Measurements from ENCODE around the gene IQCK. TPM values are rescaled to one million over a fixed set of nuclear protein-coding genes. Genes with fewer than 3 reads are reported as not detected.

Gene IQCK
- total RNA-seq, 4 donors from 2014 or later = 23.1 to 62.7 (median 37.6) TPM

- H3K36me3 ChIP-seq = no peaks in the 10 kb centered on the region
- DNase-seq (ENCODE audit: low spot score in 2 of 2) = no peak
- H3K27ac ChIP-seq = peak overlapping the region in 1 of 4 donors; percentile 59
- H3K27me3 ChIP-seq = no peaks in the 10 kb centered on the region
- peaks cover 0 to 16% (median 1%) of the 10 kb centered on the region in 4 donors for H3K9me3 ChIP-seq
- peaks cover 0 to 18% (median 6%) of the 10 kb centered on the region in 4 donors for H3K4me1 ChIP-seq
- WGBS, 2 donors = 88 to 89% methylated on average over 4 of the region's 4 CpGs
- H3K4me3 ChIP-seq = no peak overlapping the region
- TF ChIP-seq, protein P1, sequence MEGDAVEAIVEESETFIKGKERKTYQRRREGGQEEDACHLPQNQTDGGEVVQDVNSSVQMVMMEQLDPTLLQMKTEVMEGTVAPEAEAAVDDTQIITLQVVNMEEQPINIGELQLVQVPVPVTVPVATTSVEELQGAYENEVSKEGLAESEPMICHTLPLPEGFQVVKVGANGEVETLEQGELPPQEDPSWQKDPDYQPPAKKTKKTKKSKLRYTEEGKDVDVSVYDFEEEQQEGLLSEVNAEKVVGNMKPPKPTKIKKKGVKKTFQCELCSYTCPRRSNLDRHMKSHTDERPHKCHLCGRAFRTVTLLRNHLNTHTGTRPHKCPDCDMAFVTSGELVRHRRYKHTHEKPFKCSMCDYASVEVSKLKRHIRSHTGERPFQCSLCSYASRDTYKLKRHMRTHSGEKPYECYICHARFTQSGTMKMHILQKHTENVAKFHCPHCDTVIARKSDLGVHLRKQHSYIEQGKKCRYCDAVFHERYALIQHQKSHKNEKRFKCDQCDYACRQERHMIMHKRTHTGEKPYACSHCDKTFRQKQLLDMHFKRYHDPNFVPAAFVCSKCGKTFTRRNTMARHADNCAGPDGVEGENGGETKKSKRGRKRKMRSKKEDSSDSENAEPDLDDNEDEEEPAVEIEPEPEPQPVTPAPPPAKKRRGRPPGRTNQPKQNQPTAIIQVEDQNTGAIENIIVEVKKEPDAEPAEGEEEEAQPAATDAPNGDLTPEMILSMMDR (IDR thresholded peaks at IDR 0.05) = no peak
- peak in 1 of 2 donors; percentile 28 for TF ChIP-seq EP300 (IDR thresholded peaks at IDR 0.05)
Measured at GRCh38 chr16:19809121-19809635, 91.1 kb downstream of the IQCK start.

GRCh38 chr16:19809693-19810092 is 91.6 kb downstream of the IQCK start:
- peaks cover 0 to 16% (median 1%) of the 10 kb centered on the region in 4 donors for H3K9me3 ChIP-seq
- H3K4me3 ChIP-seq = no peak overlapping the region
- TF ChIP-seq EP300 (IDR thresholded peaks at IDR 0.05) = no peak
- no peak for TF ChIP-seq POLR2A (IDR thresholded peaks at IDR 0.05)
- TF ChIP-seq, protein P1 (IDR thresholded peaks at IDR 0.05) = no peak
- peaks cover 0 to 18% (median 6%) of the 10 kb centered on the region in 4 donors for H3K4me1 ChIP-seq
- H3K27me3 ChIP-seq = no peaks in the 10 kb centered on the region
- 89 to 91% methylated on average over 9 of the region's 9 CpGs for WGBS, 2 donors
- peak overlapping the region in 1 of 4 donors; percentile 59 for H3K27ac ChIP-seq
- H3K36me3 ChIP-seq = no peaks in the 10 kb centered on the region
- DNase-seq (ENCODE audit: low spot score in 2 of 2) = no peak

- Histone ChIP-seq H3K27me3 (no peaks in the 10 kb centered on the region), H3K4me1 (peaks cover 0 to 18% (median 6%) of the 10 kb centered on the region in 4 donors), H3K36me3 (no peaks in the 10 kb centered on the region), H3K4me3 (no peak overlapping the region), H3K27ac (no peak overlapping the region), H3K9me3 (peaks cover 0 to 9% (median 1%) of the 10 kb centered on the region in 4 donors)
- 46 to 59% methylated on average over 13 of the region's 13 CpGs for WGBS, 2 donors
- no peak for DNase-seq (ENCODE audit: low spot score in 2 of 2)
- TF ChIP-seq EP300 (IDR thresholded peaks at IDR 0.05) (no peak), POLR2A (IDR thresholded peaks at IDR 0.05) (no peak)
- TF ChIP-seq, protein P1 (IDR thresholded peaks at IDR 0.05) = no peak
Measured at GRCh38 chr16:19810817-19811731, 93.0 kb downstream of the IQCK start.

DNA sequence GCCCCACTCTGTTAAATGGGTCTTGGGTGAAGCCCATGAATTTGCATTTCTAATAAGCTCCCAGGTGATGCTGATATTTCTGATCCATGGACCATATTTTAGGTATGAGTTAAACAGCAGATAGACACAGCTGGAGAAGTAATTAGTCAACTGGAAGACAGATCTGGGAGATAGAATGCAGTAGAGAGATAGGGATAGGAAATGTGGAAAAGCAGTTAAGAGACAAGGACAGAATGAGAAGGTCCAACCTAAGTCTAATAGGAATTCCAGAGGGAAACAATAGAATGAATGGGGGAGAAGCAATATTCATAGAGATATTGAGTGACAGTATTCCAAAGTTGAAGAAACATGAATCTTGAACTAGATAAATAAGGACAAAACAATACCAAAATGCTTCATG is 94.9 kb downstream of the IQCK start:
- Histone ChIP-seq H3K27me3 (no peaks in the 10 kb centered on the region), H3K9me3 (peaks cover 0 to 9% (median 1%) of the 10 kb centered on the region in 4 donors), H3K36me3 (no peaks in the 10 kb centered on the region), H3K4me1 (peaks cover 0 to 17% (median 5%) of the 10 kb centered on the region in 4 donors), H3K27ac (no peak overlapping the region), H3K4me3 (no peak overlapping the region)
- DNase-seq (ENCODE audit: low spot score in 2 of 2) = no peak
- TF ChIP-seq POLR2A (IDR thresholded peaks at IDR 0.05) (no peak), EP300 (IDR thresholded peaks at IDR 0.05) (no peak)
- TF ChIP-seq, protein P1 (IDR thresholded peaks at IDR 0.05) = no peak

DNA sequence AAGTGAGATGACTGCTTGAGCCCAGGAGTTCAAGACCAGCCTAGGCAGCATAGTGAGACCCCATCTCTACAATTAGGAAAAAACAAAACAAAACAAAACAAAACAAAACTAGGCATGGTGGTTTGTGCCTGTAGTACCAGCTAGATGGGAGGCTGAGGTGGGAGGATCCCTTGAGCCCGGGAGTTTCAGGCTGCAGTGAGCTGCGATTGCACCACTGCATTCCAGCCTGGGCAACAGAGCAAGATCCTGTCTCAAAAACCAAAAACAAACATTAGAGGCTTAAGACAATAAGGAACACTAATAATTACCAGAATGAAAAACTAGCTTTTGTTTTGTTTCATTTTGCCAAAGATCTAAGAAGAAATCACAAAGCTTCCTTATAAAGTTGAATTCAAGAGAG is 97.3 kb downstream of the IQCK start:
- WGBS, 2 donors = 65 to 67% methylated on average over 2 of the region's 2 CpGs
- Histone ChIP-seq H3K27ac (no peak overlapping the region), H3K27me3 (no peaks in the 10 kb centered on the region), H3K36me3 (no peaks in the 10 kb centered on the region), H3K9me3 (peaks cover 0 to 9% (median 1%) of the 10 kb centered on the region in 4 donors), H3K4me3 (no peak overlapping the region), H3K4me1 (peaks cover 0 to 13% (median 4%) of the 10 kb centered on the region in 4 donors)
- TF ChIP-seq EP300 (IDR thresholded peaks at IDR 0.05) (no peak), POLR2A (IDR thresholded peaks at IDR 0.05) (no peak)
- TF ChIP-seq, protein P1 (IDR thresholded peaks at IDR 0.05) = no peak
- DNase-seq (ENCODE audit: low spot score in 2 of 2) = no peak
